Measurements from ENCODE around the gene TTC33.

TTC33 gene

GRCh38 chr5:40585537-40586267 lies 170.1 kb downstream of the TTC33 start:
- no peaks in the 10 kb centered on the region for H3K4me1 ChIP-seq (ENCODE audit: control insufficient read depth in 5 of 5, insufficient read depth in 5 of 5, low read length in 5 of 5)

DNA sequence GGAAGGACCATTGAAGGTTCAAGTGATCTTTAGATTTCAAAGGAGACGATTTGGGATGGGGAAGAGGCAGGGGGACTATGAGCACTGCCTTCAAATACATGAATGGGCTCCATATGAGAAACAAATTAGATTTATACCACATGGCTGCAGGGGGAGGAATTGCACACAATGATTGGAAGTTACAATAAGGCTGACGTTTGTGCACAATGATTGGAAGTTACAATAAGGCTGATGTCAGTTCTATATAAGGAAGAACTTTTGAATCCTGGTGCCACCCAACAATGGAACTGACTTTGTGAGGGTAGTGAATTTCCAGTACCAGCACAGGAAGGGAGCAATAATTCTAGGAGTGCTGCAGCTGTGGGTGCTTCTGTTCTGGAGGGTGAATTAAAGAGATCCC lies 171.7 kb downstream of the TTC33 start:
- no peak overlapping the region for H3K27ac ChIP-seq (ENCODE audit: low read depth, low read length)

More at GRCh38 chr5:40585537-40586267, 170.1 kb downstream of the TTC33 start:
- Histone ChIP-seq H3K36me3 (ENCODE audit: control insufficient read depth in 5 of 5, insufficient read depth in 5 of 5, low read length in 5 of 5) (no peaks in the 10 kb centered on the region), H3K27me3 (ENCODE audit: control insufficient read depth in 5 of 5, insufficient read depth in 4 of 5, low read length in 5 of 5) (no peaks in the 10 kb centered on the region), H3K9ac (ENCODE audit: low read length in 5 of 5) (no peak overlapping the region), H3K4me3 (ENCODE audit: low read depth in 1 of 5, low read length in 5 of 5) (no peak overlapping the region), H3K27ac (ENCODE audit: low read depth, low read length) (no peak overlapping the region), H3K9me3 (ENCODE audit: control insufficient read depth in 5 of 5, low read length in 5 of 5) (peaks cover 0 to 2% (median 0%) of the 10 kb centered on the region in 5 donors)

DNA sequence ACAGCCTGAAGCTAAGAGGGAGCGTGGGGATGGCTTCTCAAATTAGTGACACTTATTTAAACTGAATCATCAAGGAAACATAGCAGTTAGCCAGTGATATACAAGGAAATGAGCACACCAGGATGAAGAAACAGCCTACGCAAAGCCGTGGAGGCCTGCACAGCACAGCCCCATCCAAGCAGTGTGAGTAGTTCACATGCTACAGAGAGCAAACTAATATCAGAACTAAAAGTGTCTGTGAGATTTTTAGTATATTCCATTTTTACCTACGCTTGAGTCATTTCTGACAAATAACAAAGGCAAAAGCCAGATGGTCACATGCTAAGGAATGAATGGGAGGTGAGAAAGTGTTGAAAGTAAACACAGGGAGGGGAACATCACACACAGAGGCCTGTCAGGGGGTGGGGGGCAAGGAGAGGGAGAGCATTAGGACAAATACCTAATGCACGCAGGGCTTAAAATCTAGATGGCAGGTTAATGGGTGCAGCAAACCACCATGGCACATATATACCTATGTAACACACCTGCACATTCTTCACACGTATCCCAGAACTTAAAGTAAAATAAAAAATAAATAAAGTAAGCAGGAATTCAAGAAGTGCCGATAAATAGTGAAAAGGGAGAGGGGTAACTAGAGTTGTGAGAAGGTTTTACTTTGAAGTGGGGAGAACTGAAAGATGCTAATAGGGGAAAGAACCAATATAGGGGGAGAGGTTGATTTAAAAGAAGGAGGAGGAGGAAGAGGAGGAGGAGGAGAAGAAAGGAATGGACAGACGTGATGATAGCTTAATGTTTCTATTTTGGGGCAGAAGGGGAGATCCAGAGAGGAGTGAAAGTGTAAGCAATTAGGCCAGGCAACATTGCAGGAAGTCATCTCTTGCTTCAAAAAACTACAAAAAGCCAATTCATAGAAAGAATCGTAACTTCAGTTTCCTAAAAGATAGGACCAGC lies 177.0 kb downstream of the TTC33 start:
- no peak overlapping the region for H3K27ac ChIP-seq (ENCODE audit: low read depth, low read length)

More for the DNA sequence above, 171.7 kb downstream of the TTC33 start:
- Histone ChIP-seq H3K36me3 (ENCODE audit: control insufficient read depth in 5 of 5, insufficient read depth in 5 of 5, low read length in 5 of 5) (no peaks in the 10 kb centered on the region), H3K9ac (ENCODE audit: low read length in 5 of 5) (no peak overlapping the region), H3K4me1 (ENCODE audit: control insufficient read depth in 5 of 5, insufficient read depth in 5 of 5, low read length in 5 of 5) (no peaks in the 10 kb centered on the region), H3K4me3 (ENCODE audit: low read depth in 1 of 5, low read length in 5 of 5) (no peak overlapping the region), H3K9me3 (ENCODE audit: control insufficient read depth in 5 of 5, low read length in 5 of 5) (no peaks in the 10 kb centered on the region), H3K27me3 (ENCODE audit: control insufficient read depth in 5 of 5, insufficient read depth in 4 of 5, low read length in 5 of 5) (no peaks in the 10 kb centered on the region)

GRCh38 chr5:40577718-40578117 lies 178.0 kb downstream of the TTC33 start:
- H3K4me1 ChIP-seq (ENCODE audit: control insufficient read depth in 5 of 5, insufficient read depth in 5 of 5, low read length in 5 of 5), result no peaks in the 10 kb centered on the region
- no peaks in the 10 kb centered on the region for H3K36me3 ChIP-seq (ENCODE audit: control insufficient read depth in 5 of 5, insufficient read depth in 5 of 5, low read length in 5 of 5)
- no peaks in the 10 kb centered on the region for H3K27me3 ChIP-seq (ENCODE audit: control insufficient read depth in 5 of 5, insufficient read depth in 4 of 5, low read length in 5 of 5)
- H3K9ac ChIP-seq (ENCODE audit: low read length in 5 of 5), result no peak overlapping the region
- no peak overlapping the region for H3K27ac ChIP-seq (ENCODE audit: low read depth, low read length)
- no peaks in the 10 kb centered on the region for H3K9me3 ChIP-seq (ENCODE audit: control insufficient read depth in 5 of 5, low read length in 5 of 5)
- no peak overlapping the region for H3K4me3 ChIP-seq (ENCODE audit: low read depth in 1 of 5, low read length in 5 of 5)

More for the DNA sequence above, 177.0 kb downstream of the TTC33 start:
- Histone ChIP-seq H3K4me1 (ENCODE audit: control insufficient read depth in 5 of 5, insufficient read depth in 5 of 5, low read length in 5 of 5) (no peaks in the 10 kb centered on the region), H3K9me3 (ENCODE audit: control insufficient read depth in 5 of 5, low read length in 5 of 5) (no peaks in the 10 kb centered on the region), H3K9ac (ENCODE audit: low read length in 5 of 5) (no peak overlapping the region), H3K36me3 (ENCODE audit: control insufficient read depth in 5 of 5, insufficient read depth in 5 of 5, low read length in 5 of 5) (no peaks in the 10 kb centered on the region), H3K4me3 (ENCODE audit: low read depth in 1 of 5, low read length in 5 of 5) (no peak overlapping the region), H3K27me3 (ENCODE audit: control insufficient read depth in 5 of 5, insufficient read depth in 4 of 5, low read length in 5 of 5) (no peaks in the 10 kb centered on the region)

DNA sequence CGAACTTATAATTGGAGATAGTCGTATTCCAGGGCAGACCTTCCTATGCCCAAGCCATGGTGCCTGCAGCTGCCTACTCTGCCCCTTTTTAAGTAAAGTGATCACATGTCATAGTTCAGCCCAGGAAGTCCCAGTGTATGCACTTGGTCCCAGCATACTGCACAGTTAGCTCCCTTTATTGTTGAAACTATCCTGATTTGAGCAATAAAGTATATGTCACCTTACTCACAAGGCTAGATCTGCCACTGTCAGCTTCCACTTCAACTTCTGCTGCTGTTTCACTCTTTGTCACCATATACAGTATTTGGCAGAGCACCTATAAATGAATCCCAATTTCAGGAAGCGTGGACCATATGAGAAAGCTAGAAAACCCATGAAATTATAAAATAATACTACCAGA lies 179.8 kb downstream of the TTC33 start:
- no peaks in the 10 kb centered on the region for H3K36me3 ChIP-seq (ENCODE audit: control insufficient read depth in 5 of 5, insufficient read depth in 5 of 5, low read length in 5 of 5)
- H3K9ac ChIP-seq (ENCODE audit: low read length in 5 of 5), result no peak overlapping the region
- H3K4me1 ChIP-seq (ENCODE audit: control insufficient read depth in 5 of 5, insufficient read depth in 5 of 5, low read length in 5 of 5), result no peaks in the 10 kb centered on the region
- H3K27ac ChIP-seq (ENCODE audit: low read depth, low read length), result no peak overlapping the region
- no peaks in the 10 kb centered on the region for H3K27me3 ChIP-seq (ENCODE audit: control insufficient read depth in 5 of 5, insufficient read depth in 4 of 5, low read length in 5 of 5)
- no peaks in the 10 kb centered on the region for H3K9me3 ChIP-seq (ENCODE audit: control insufficient read depth in 5 of 5, low read length in 5 of 5)
- H3K4me3 ChIP-seq (ENCODE audit: low read depth in 1 of 5, low read length in 5 of 5), result no peak overlapping the region

GRCh38 chr5:40575411-40575810 lies 180.3 kb downstream of the TTC33 start:
- H3K36me3 ChIP-seq (ENCODE audit: control insufficient read depth in 5 of 5, insufficient read depth in 5 of 5, low read length in 5 of 5), result no peaks in the 10 kb centered on the region
- no peaks in the 10 kb centered on the region for H3K9me3 ChIP-seq (ENCODE audit: control insufficient read depth in 5 of 5, low read length in 5 of 5)
- no peak overlapping the region for H3K4me3 ChIP-seq (ENCODE audit: low read depth in 1 of 5, low read length in 5 of 5)
- H3K27me3 ChIP-seq (ENCODE audit: control insufficient read depth in 5 of 5, insufficient read depth in 4 of 5, low read length in 5 of 5), result no peaks in the 10 kb centered on the region
- no peak overlapping the region for H3K9ac ChIP-seq (ENCODE audit: low read length in 5 of 5)
- no peaks in the 10 kb centered on the region for H3K4me1 ChIP-seq (ENCODE audit: control insufficient read depth in 5 of 5, insufficient read depth in 5 of 5, low read length in 5 of 5)
- H3K27ac ChIP-seq (ENCODE audit: low read depth, low read length), result no peak overlapping the region

GRCh38 chr5:40572937-40573336 lies 182.8 kb downstream of the TTC33 start:
- H3K36me3 ChIP-seq (ENCODE audit: control insufficient read depth in 5 of 5, insufficient read depth in 5 of 5, low read length in 5 of 5), result no peaks in the 10 kb centered on the region
- no peaks in the 10 kb centered on the region for H3K27me3 ChIP-seq (ENCODE audit: control insufficient read depth in 5 of 5, insufficient read depth in 4 of 5, low read length in 5 of 5)
- H3K9me3 ChIP-seq (ENCODE audit: control insufficient read depth in 5 of 5, low read length in 5 of 5), result no peaks in the 10 kb centered on the region
- no peak overlapping the region for H3K9ac ChIP-seq (ENCODE audit: low read length in 5 of 5)
- H3K4me3 ChIP-seq (ENCODE audit: low read depth in 1 of 5, low read length in 5 of 5), result no peak overlapping the region
- H3K4me1 ChIP-seq (ENCODE audit: control insufficient read depth in 5 of 5, insufficient read depth in 5 of 5, low read length in 5 of 5), result no peaks in the 10 kb centered on the region
- no peak overlapping the region for H3K27ac ChIP-seq (ENCODE audit: low read depth, low read length)

- Histone ChIP-seq H3K36me3 (ENCODE audit: control insufficient read depth in 5 of 5, insufficient read depth in 5 of 5, low read length in 5 of 5) (no peaks in the 10 kb centered on the region), H3K4me1 (ENCODE audit: control insufficient read depth in 5 of 5, insufficient read depth in 5 of 5, low read length in 5 of 5) (no peaks in the 10 kb centered on the region), H3K27ac (ENCODE audit: low read depth, low read length) (no peak overlapping the region), H3K27me3 (ENCODE audit: control insufficient read depth in 5 of 5, insufficient read depth in 4 of 5, low read length in 5 of 5) (no peaks in the 10 kb centered on the region), H3K4me3 (ENCODE audit: low read depth in 1 of 5, low read length in 5 of 5) (no peak overlapping the region), H3K9ac (ENCODE audit: low read length in 5 of 5) (no peak overlapping the region), H3K9me3 (ENCODE audit: control insufficient read depth in 5 of 5, low read length in 5 of 5) (no peaks in the 10 kb centered on the region)
Observed at GRCh38 chr5:40572391-40572790, 183.4 kb downstream of the TTC33 start.

- Histone ChIP-seq H3K9me3 (ENCODE audit: control insufficient read depth in 5 of 5, low read length in 5 of 5) (no peaks in the 10 kb centered on the region), H3K36me3 (ENCODE audit: control insufficient read depth in 5 of 5, insufficient read depth in 5 of 5, low read length in 5 of 5) (no peaks in the 10 kb centered on the region), H3K4me3 (ENCODE audit: low read depth in 1 of 5, low read length in 5 of 5) (no peak overlapping the region), H3K4me1 (ENCODE audit: control insufficient read depth in 5 of 5, insufficient read depth in 5 of 5, low read length in 5 of 5) (no peaks in the 10 kb centered on the region), H3K27me3 (ENCODE audit: control insufficient read depth in 5 of 5, insufficient read depth in 4 of 5, low read length in 5 of 5) (no peaks in the 10 kb centered on the region), H3K27ac (ENCODE audit: low read depth, low read length) (no peak overlapping the region), H3K9ac (ENCODE audit: low read length in 5 of 5) (no peak overlapping the region)
Observed at GRCh38 chr5:40571729-40572128, 184.0 kb downstream of the TTC33 start.

Data from subcutaneous abdominal adipose tissue (tissue), 5 donors.